Measurements from ENCODE around the gene PSD2. TPM values are rescaled to one million over a fixed set of nuclear protein-coding genes. Genes with fewer than 3 reads are reported as not detected.

PSD2 gene
- total RNA-seq, 1 experiment from 2014 or later, result not detected

DNA sequence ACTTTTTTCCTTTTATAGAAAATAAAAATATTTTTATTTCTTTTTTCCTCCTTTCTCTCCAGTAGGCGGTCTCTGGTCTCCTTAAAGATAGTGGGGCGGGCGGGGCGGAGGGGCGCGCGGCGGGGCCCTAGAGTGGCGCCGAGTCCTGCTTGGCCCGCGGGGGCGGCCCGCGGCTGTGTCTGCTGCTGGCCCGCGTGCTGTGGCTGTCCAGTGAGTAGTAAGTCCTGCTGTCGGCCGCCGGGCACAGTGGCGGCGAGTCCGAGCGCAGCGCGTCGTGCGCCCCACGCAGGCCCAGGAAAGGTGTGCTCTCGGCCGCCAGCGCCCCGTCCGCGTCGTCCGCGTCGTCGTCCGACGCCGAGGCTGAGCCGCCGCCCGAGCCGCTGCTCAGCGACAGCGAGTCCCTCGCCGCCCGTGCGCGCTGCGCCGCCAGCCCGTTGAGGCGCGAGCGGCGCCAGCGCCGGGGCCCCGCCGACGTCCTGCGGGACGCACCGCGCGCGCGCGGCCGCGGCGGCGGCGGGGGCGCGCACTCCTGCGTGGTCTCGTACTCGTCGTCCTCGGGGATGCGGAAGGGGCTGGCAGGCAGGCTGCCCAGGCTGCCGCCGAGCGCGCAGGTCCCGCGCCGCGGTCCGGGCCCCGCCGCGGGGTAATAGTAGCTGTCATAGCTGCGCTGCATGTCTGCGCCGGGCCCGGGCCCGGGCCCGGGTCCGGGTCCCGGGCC, 52.3 kb downstream of the PSD2 start:
- Histone ChIP-seq H3K36me3 (ENCODE audit: insufficient read depth, low read length) (no peaks in the 10 kb centered on the region), H3K27ac (ENCODE audit: low read length) (no peak overlapping the region), H3K4me3 (ENCODE audit: low read length) (peak overlapping the region; percentile 64), H3K27me3 (ENCODE audit: low read length) (no peaks in the 10 kb centered on the region), H4K20me1 (ENCODE audit: insufficient read depth, low read depth, low read length) (no peaks in the 10 kb centered on the region), H3K9me3 (ENCODE audit: low read length) (no peaks in the 10 kb centered on the region), H3K79me2 (ENCODE audit: low read length) (no peaks in the 10 kb centered on the region), H2AFZ (ENCODE audit: low read length) (peak overlapping the region; percentile 87; the same call in 1 of the 2 replicates), H3K4me1 (ENCODE audit: low read length) (peaks cover 2% of the 10 kb centered on the region; the same call in 1 of the 2 replicates), H3K4me2 (ENCODE audit: low read depth, low read length, poor library complexity, severe bottlenecking) (peak overlapping the region; percentile 71), H3K9ac (ENCODE audit: low read length) (peak overlapping the region; percentile 64), H3K9me2 (replicated peaks; ENCODE audit: insufficient read depth, low read length) (no peaks in the 10 kb centered on the region)
- peak; percentile 82 for DNase-seq

DNA sequence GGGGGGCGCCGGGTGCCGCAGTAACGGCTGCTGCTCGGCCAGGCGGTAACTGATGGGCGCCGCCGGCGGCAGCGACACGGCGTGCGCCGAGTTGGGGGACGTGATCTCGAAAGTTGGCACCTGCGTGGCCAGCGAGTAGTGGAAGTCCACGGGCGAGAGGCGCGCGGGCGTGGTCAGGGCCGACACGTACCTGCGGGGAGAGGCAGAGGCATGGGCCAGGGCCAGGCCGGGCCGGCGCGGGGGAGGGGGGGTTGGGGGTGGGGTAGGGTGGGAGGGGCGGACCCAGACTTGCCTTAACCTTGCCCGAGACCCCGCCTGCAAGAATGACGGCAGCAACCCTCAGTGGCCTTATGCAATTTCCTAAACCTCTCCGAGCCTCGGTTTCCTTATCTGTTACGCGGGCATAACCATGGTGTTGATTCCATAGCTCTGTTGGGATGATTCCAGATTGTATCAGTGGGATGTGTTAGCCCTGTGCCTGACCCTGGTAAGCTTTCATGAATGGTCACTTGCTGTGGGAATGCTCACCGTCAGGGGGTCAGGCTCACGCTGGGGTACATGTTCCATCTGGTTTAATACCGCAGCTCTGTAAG, 53.0 kb downstream of the PSD2 start:
- H3K4me1 ChIP-seq (ENCODE audit: low read length), result peaks cover 2% of the 10 kb centered on the region; the same call in 1 of the 2 replicates
- no peaks in the 10 kb centered on the region for H3K27me3 ChIP-seq (ENCODE audit: low read length)
- H3K9ac ChIP-seq (ENCODE audit: low read length), result peak overlapping the region; percentile 64
- H3K27ac ChIP-seq (ENCODE audit: low read length), result no peak overlapping the region
- H3K36me3 ChIP-seq (ENCODE audit: insufficient read depth, low read length), result no peaks in the 10 kb centered on the region
- no peaks in the 10 kb centered on the region for H4K20me1 ChIP-seq (ENCODE audit: insufficient read depth, low read depth, low read length)
- H2AFZ ChIP-seq (ENCODE audit: low read length), result peak overlapping the region; percentile 87; the same call in 1 of the 2 replicates
- no peak for DNase-seq
- H3K4me2 ChIP-seq (ENCODE audit: low read depth, low read length, poor library complexity, severe bottlenecking), result peak overlapping the region; percentile 71
- no peaks in the 10 kb centered on the region for H3K9me3 ChIP-seq (ENCODE audit: low read length)
- no peaks in the 10 kb centered on the region for H3K9me2 ChIP-seq (replicated peaks; ENCODE audit: insufficient read depth, low read length)
- H3K4me3 ChIP-seq (ENCODE audit: low read length), result peak overlapping the region; percentile 64
- H3K79me2 ChIP-seq (ENCODE audit: low read length), result no peaks in the 10 kb centered on the region

- no peaks in the 10 kb centered on the region for H4K20me1 ChIP-seq (ENCODE audit: insufficient read depth, low read depth, low read length)
- DNase-seq, result no peak
- peaks cover 2% of the 10 kb centered on the region; the same call in 1 of the 2 replicates for H3K4me1 ChIP-seq (ENCODE audit: low read length)
- H3K9me2 ChIP-seq (replicated peaks; ENCODE audit: insufficient read depth, low read length), result no peaks in the 10 kb centered on the region
- H3K79me2 ChIP-seq (ENCODE audit: low read length), result no peaks in the 10 kb centered on the region
- H3K4me3 ChIP-seq (ENCODE audit: low read length), result no peak overlapping the region
- H3K9ac ChIP-seq (ENCODE audit: low read length), result no peak overlapping the region
- H3K9me3 ChIP-seq (ENCODE audit: low read length), result no peaks in the 10 kb centered on the region
- no peaks in the 10 kb centered on the region for H3K27me3 ChIP-seq (ENCODE audit: low read length)
- H3K27ac ChIP-seq (ENCODE audit: low read length), result no peak overlapping the region
- no peaks in the 10 kb centered on the region for H3K36me3 ChIP-seq (ENCODE audit: insufficient read depth, low read length)
- H2AFZ ChIP-seq (ENCODE audit: low read length), result no peak overlapping the region
- no peak overlapping the region for H3K4me2 ChIP-seq (ENCODE audit: low read depth, low read length, poor library complexity, severe bottlenecking)
Observed at GRCh38 chr5:139849501-139849900, 53.9 kb downstream of the PSD2 start.

DNA sequence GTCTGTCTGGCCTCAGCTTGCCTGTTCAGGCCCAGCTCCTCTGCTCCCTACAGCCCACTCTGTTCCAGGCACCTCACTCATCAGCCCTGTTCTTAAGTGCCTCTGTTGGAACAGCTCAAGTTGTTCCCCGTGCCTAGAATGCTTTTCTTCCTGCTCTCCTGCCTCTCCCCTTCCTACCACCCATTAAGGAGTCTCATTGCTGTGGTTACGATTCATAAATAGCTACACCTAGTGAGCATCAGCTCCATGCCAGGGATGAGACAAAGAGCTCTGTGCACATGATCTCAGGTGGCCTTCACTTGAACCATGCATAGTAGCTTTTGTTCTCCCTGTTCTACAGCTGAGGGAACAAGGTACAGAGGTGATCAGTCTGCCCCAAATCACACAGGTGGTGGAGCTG, 54.3 kb downstream of the PSD2 start:
- no peak for DNase-seq
- no peaks in the 10 kb centered on the region for H3K9me3 ChIP-seq (ENCODE audit: low read length)
- peaks cover 2% of the 10 kb centered on the region; the same call in 1 of the 2 replicates for H3K4me1 ChIP-seq (ENCODE audit: low read length)
- no peak overlapping the region for H3K4me3 ChIP-seq (ENCODE audit: low read length)
- no peaks in the 10 kb centered on the region for H3K36me3 ChIP-seq (ENCODE audit: insufficient read depth, low read length)
- no peak overlapping the region for H2AFZ ChIP-seq (ENCODE audit: low read length)
- no peak overlapping the region for H3K4me2 ChIP-seq (ENCODE audit: low read depth, low read length, poor library complexity, severe bottlenecking)
- no peaks in the 10 kb centered on the region for H3K27me3 ChIP-seq (ENCODE audit: low read length)
- no peak overlapping the region for H3K27ac ChIP-seq (ENCODE audit: low read length)
- no peaks in the 10 kb centered on the region for H3K79me2 ChIP-seq (ENCODE audit: low read length)
- no peaks in the 10 kb centered on the region for H4K20me1 ChIP-seq (ENCODE audit: insufficient read depth, low read depth, low read length)
- no peak overlapping the region for H3K9ac ChIP-seq (ENCODE audit: low read length)
- no peaks in the 10 kb centered on the region for H3K9me2 ChIP-seq (replicated peaks; ENCODE audit: insufficient read depth, low read length)

- Histone ChIP-seq H3K4me3 (ENCODE audit: low read length) (no peak overlapping the region), H3K9me3 (ENCODE audit: low read length) (no peaks in the 10 kb centered on the region), H4K20me1 (ENCODE audit: insufficient read depth, low read depth, low read length) (no peaks in the 10 kb centered on the region), H2AFZ (ENCODE audit: low read length) (no peak overlapping the region), H3K27me3 (ENCODE audit: low read length) (no peaks in the 10 kb centered on the region), H3K79me2 (ENCODE audit: low read length) (no peaks in the 10 kb centered on the region), H3K9ac (ENCODE audit: low read length) (no peak overlapping the region), H3K9me2 (replicated peaks; ENCODE audit: insufficient read depth, low read length) (no peaks in the 10 kb centered on the region), H3K36me3 (ENCODE audit: insufficient read depth, low read length) (no peaks in the 10 kb centered on the region), H3K4me1 (ENCODE audit: low read length) (peaks cover 2% of the 10 kb centered on the region; the same call in 1 of the 2 replicates), H3K27ac (ENCODE audit: low read length) (no peak overlapping the region), H3K4me2 (ENCODE audit: low read depth, low read length, poor library complexity, severe bottlenecking) (no peak overlapping the region)
- no peak for DNase-seq
Observed at GRCh38 chr5:139850423-139851016, 54.9 kb downstream of the PSD2 start.

DNA sequence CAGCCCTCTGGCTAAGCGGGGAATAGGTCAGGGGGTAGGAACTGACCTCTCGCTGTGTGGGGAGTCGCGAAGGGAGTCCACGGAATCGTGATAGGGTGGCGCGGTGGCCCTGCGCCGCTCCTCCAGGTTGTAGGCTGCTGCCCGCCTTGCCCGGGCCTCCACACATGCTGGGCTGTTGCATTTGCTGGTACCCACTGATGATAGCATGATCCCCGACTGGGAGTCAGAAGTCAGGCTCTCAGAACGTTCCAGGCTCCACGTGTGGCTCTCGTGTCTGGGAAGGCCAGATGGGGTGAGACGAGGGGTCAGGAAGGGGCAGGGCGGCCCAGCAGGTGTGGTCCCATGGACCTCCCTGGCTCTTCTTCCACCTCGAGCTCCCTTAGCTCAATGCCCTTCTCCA, 56.0 kb downstream of the PSD2 start:
- Histone ChIP-seq H3K9me3 (ENCODE audit: low read length) (no peaks in the 10 kb centered on the region), H3K4me3 (ENCODE audit: low read length) (no peak overlapping the region), H3K4me2 (ENCODE audit: low read depth, low read length, poor library complexity, severe bottlenecking) (no peak overlapping the region), H3K36me3 (ENCODE audit: insufficient read depth, low read length) (no peaks in the 10 kb centered on the region), H3K4me1 (ENCODE audit: low read length) (peaks cover 2% of the 10 kb centered on the region; the same call in 1 of the 2 replicates), H2AFZ (ENCODE audit: low read length) (no peak overlapping the region), H3K27ac (ENCODE audit: low read length) (no peak overlapping the region), H3K79me2 (ENCODE audit: low read length) (no peaks in the 10 kb centered on the region), H3K9me2 (replicated peaks; ENCODE audit: insufficient read depth, low read length) (no peaks in the 10 kb centered on the region), H3K9ac (ENCODE audit: low read length) (no peak overlapping the region), H4K20me1 (ENCODE audit: insufficient read depth, low read depth, low read length) (no peaks in the 10 kb centered on the region), H3K27me3 (ENCODE audit: low read length) (no peaks in the 10 kb centered on the region)
- DNase-seq, result no peak

DNA sequence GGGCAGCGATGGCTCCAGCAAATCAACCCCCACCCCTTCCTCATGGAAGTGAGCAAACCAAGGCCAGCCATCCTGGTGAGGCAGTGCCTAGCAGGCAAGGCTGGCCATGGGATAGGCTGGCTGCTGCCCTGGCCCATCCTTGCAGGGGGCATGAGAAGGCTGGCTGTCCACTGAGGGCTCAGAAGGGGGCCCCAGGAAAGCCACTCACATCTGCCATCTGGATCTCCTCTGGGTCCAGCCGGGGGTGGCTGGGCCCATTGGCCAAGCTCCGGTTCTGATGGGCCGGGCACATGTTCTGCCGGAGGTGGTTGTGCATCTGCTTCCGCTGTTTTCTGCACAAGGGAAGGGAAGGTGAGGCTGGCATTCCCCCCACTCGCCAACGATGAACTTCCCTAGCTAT, 57.1 kb downstream of the PSD2 start:
- Histone ChIP-seq H3K36me3 (ENCODE audit: insufficient read depth, low read length) (no peaks in the 10 kb centered on the region), H3K27ac (ENCODE audit: low read length) (no peak overlapping the region), H3K9me2 (replicated peaks; ENCODE audit: insufficient read depth, low read length) (no peaks in the 10 kb centered on the region), H4K20me1 (ENCODE audit: insufficient read depth, low read depth, low read length) (no peaks in the 10 kb centered on the region), H3K9me3 (ENCODE audit: low read length) (no peaks in the 10 kb centered on the region), H3K4me1 (ENCODE audit: low read length) (peaks cover 2% of the 10 kb centered on the region; the same call in 1 of the 2 replicates), H3K4me3 (ENCODE audit: low read length) (no peak overlapping the region), H3K27me3 (ENCODE audit: low read length) (no peaks in the 10 kb centered on the region), H3K79me2 (ENCODE audit: low read length) (no peaks in the 10 kb centered on the region), H2AFZ (ENCODE audit: low read length) (no peak overlapping the region), H3K4me2 (ENCODE audit: low read depth, low read length, poor library complexity, severe bottlenecking) (no peak overlapping the region), H3K9ac (ENCODE audit: low read length) (no peak overlapping the region)
- no peak for DNase-seq

GRCh38 chr5:139854029-139854605, 58.5 kb downstream of the PSD2 start:
- Histone ChIP-seq H3K27me3 (ENCODE audit: low read length) (no peaks in the 10 kb centered on the region), H3K9me2 (replicated peaks; ENCODE audit: insufficient read depth, low read length) (no peaks in the 10 kb centered on the region), H3K4me1 (ENCODE audit: low read length) (no peaks in the 10 kb centered on the region), H3K27ac (ENCODE audit: low read length) (no peak overlapping the region), H3K4me2 (ENCODE audit: low read depth, low read length, poor library complexity, severe bottlenecking) (no peak overlapping the region), H3K36me3 (ENCODE audit: insufficient read depth, low read length) (no peaks in the 10 kb centered on the region), H3K79me2 (ENCODE audit: low read length) (no peaks in the 10 kb centered on the region), H3K9me3 (ENCODE audit: low read length) (no peaks in the 10 kb centered on the region), H3K9ac (ENCODE audit: low read length) (no peak overlapping the region), H2AFZ (ENCODE audit: low read length) (no peak overlapping the region), H3K4me3 (ENCODE audit: low read length) (no peak overlapping the region), H4K20me1 (ENCODE audit: insufficient read depth, low read depth, low read length) (no peaks in the 10 kb centered on the region)
- no peak for DNase-seq

All from Karpas-422 (cell line).